ENCODE data around the gene MTR.
"Not testable (repeated sequence)": the region's sequence is repeated elsewhere in the genome, so short reads cannot be mapped to it uniquely, and the experiment has no call there.

MTR gene

GRCh38 chr1:236865818-236866155, 70.7 kb downstream of the MTR start:
- no peak for DNase-seq

GRCh38 chr1:236868625-236869467, 73.8 kb downstream of the MTR start:
- no peak for DNase-seq

GRCh38 chr1:236869911-236870310, 74.8 kb downstream of the MTR start:
- DNase-seq = no peak

- DNase-seq = no peak
These were observed 75.6 kb downstream of the MTR start for GRCh38 chr1:236870721-236871120.

GRCh38 chr1:236872075-236872666, 77.1 kb downstream of the MTR start:
- no peak for DNase-seq

- DNase-seq = no peak
These were observed 80.9 kb downstream of the MTR start for GRCh38 chr1:236875975-236876374.

GRCh38 chr1:236877661-236878060, 82.6 kb downstream of the MTR start:
- no peak for DNase-seq

- no peak for DNase-seq
These were observed 85.1 kb downstream of the MTR start for GRCh38 chr1:236880209-236880608.

- DNase-seq = no peak
These were observed 87.6 kb downstream of the MTR start for GRCh38 chr1:236882678-236883077.

GRCh38 chr1:236886199-236886598, 91.1 kb downstream of the MTR start:
- DNase-seq = no peak

- DNase-seq = no peak
These were observed 92.0 kb downstream of the MTR start for GRCh38 chr1:236887081-236887480.

- DNase-seq = no peak
These were observed 93.0 kb downstream of the MTR start for GRCh38 chr1:236888126-236888525.

GRCh38 chr1:236888903-236889302, 93.8 kb downstream of the MTR start:
- no peak for DNase-seq

GRCh38 chr1:236890152-236891056, 95.3 kb downstream of the MTR start:
- no peak for DNase-seq

- DNase-seq = no peak
These were observed 98.8 kb downstream of the MTR start for GRCh38 chr1:236893626-236894545.

GRCh38 chr1:236895665-236896387, 100.7 kb downstream of the MTR start:
- DNase-seq = peak; percentile 35

GRCh38 chr1:236896716-236897115, 101.6 kb downstream of the MTR start:
- no peak for DNase-seq

- DNase-seq = no peak
These were observed 110.0 kb downstream of the MTR start for GRCh38 chr1:236904892-236905741.

GRCh38 chr1:236907205-236907604, 112.1 kb downstream of the MTR start:
- no peak for DNase-seq

GRCh38 chr1:236908669-236909068, 113.6 kb downstream of the MTR start:
- no peak for DNase-seq

- DNase-seq = not testable (repeated sequence)
These were observed 116.0 kb downstream of the MTR start for GRCh38 chr1:236911047-236911446.

Data from retina (tissue), 1 donor.